ENCODE measurements around the gene SLC10A7. TPM values are rescaled to one million over a fixed set of nuclear protein-coding genes. Genes with fewer than 3 reads are reported as not detected.

SLC10A7 gene
- total RNA-seq, 1 experiment from 2014 or later: 3.9 TPM

- H3K9me3 Mint-ChIP-seq: no peaks in the 10 kb centered on the region
These were observed 229.2 kb downstream of the SLC10A7 start for GRCh38 chr4:146292508-146292907.

More at GRCh38 chr4:146292508-146292907, 229.2 kb downstream of the SLC10A7 start:
- H3K9ac ChIP-seq (ENCODE audit: extremely low read depth, insufficient read length, low read length): no peak overlapping the region
- Mint-ChIP-seq H3K27me3 (ENCODE audit: low read depth) (no peaks in the 10 kb centered on the region), H3K4me1 (no peaks in the 10 kb centered on the region), H3K36me3 (ENCODE audit: insufficient read depth in 1 of 3, low read depth in 3 of 3) (no peaks in the 10 kb centered on the region), H3K4me3 (no peak overlapping the region), H3K27ac (no peak overlapping the region)
- DNase-seq: no peak
- H4K91ac ChIP-seq (ENCODE audit: insufficient read length, low read depth, low read length): no peak overlapping the region
- H3K23ac ChIP-seq (ENCODE audit: insufficient read length, low read depth, low read length): no peak overlapping the region
- no peaks in the 10 kb centered on the region for H3K79me2 ChIP-seq (ENCODE audit: insufficient read depth, low read length)
- no CpG with 5 or more reads among the region's 2 CpGs for WGBS (ENCODE audit: extremely low coverage, insufficient read length, low lambda C conversion rate)
- no peaks in the 10 kb centered on the region for H3K4me1 ChIP-seq (ENCODE audit: insufficient read depth, low read length)
- H3K27ac ChIP-seq (ENCODE audit: insufficient read length, low read depth, low read length): no peak overlapping the region
- H3K23me2 ChIP-seq (ENCODE audit: insufficient read length, low read depth, low read length, poor library complexity, severe bottlenecking): no peaks in the 10 kb centered on the region
- no peak overlapping the region for H2BK5ac ChIP-seq (ENCODE audit: insufficient read length, low read length)
- H3K4me2 ChIP-seq (ENCODE audit: insufficient read depth, insufficient read length, low read length): no peak overlapping the region
- no peak overlapping the region for H4K8ac ChIP-seq (replicated peaks; ENCODE audit: insufficient read length, low read depth, low read length)
- TF ChIP-seq CTCF (conservative IDR thresholded peaks at IDR 0.05): no peak
- no peaks in the 10 kb centered on the region for H3K79me1 ChIP-seq (ENCODE audit: insufficient read depth, low read depth, low read length, poor library complexity, severe bottlenecking)
- no peak overlapping the region for H4K5ac ChIP-seq (ENCODE audit: insufficient read length, low read depth, low read length)
- H2BK15ac ChIP-seq (ENCODE audit: low read depth, low read length): no peak overlapping the region
- H3K9me3 ChIP-seq (ENCODE audit: control insufficient read depth, low read depth, low read length): no peaks in the 10 kb centered on the region
- no peak overlapping the region for H2BK120ac ChIP-seq (ENCODE audit: low read depth, low read length, poor library complexity, severe bottlenecking)
- H2AFZ ChIP-seq (ENCODE audit: low read length): no peak overlapping the region
- no peak overlapping the region for H2AK5ac ChIP-seq (ENCODE audit: insufficient read length, low read length)
- H3K18ac ChIP-seq (ENCODE audit: insufficient read length, low read depth, low read length): no peak overlapping the region
- no peak overlapping the region for H3K4ac ChIP-seq (ENCODE audit: low read depth, low read length)
- no peaks in the 10 kb centered on the region for H3K27me3 ChIP-seq (ENCODE audit: insufficient read depth, low read length)
- no peak overlapping the region for H2BK20ac ChIP-seq (ENCODE audit: low read depth, low read length, poor library complexity, severe bottlenecking)
- no peak overlapping the region for H3K14ac ChIP-seq (ENCODE audit: insufficient read depth, low read length)
- H3T11ph ChIP-seq (ENCODE audit: low read length): no peak overlapping the region
- no peaks in the 10 kb centered on the region for H4K20me1 ChIP-seq (ENCODE audit: control insufficient read depth, insufficient read depth, insufficient read length)
- no peak overlapping the region for H2BK12ac ChIP-seq (ENCODE audit: insufficient read length, low read depth, low read length)
- H3K56ac ChIP-seq (ENCODE audit: insufficient read length, low read depth, low read length): no peak overlapping the region
